K562 (cell line): ENCODE results near the gene LTO1. TPM values are rescaled to one million over a fixed set of nuclear protein-coding genes. Genes with fewer than 3 reads are reported as not detected.
A peak's percentile ranks its signal among the peaks of the same experiment; 100 is the strongest.

Experiments
- ATAC-seq: fragments of 200-7000 bp; cut with Tn5 transposase; 3 replicates; pipeline ENCODE4 v1.9.1; 2020; ENCODE audit warnings: moderate library complexity
- BruUV-seq: library from RNA; stranded (reverse); fragments of 400-500 nt; replicated peaks from 2 replicates; lab custom pipeline; 2021; lab: Mats Ljungman, UMichigan
- CTCF ChIA-PET: fragments of 300-600 bp; formaldehyde crosslinking; extraction: SDS; loops from one replicate; lab custom pipeline; 2021; ENCODE audit warnings: low intra/inter-chr PET ratio; lab: Yijun Ruan, JAX
- POLR2A ChIA-PET: fragments of 300-600, 350-650 bp; sonication (Branson Sonifier 250); formaldehyde crosslinking; extraction: SDS; loops from one replicate; lab custom pipeline; 2021; ENCODE audit warnings: antibody characterized with exemption, inconsistent platforms; lab: Yijun Ruan, JAX
- DNase-seq, 4 experiments: peaks; one replicate each; pipeline versions ENCODE4 v3.0.0 to v3.0.0-alpha.2; 2011 to 2018; ENCODE audit warnings: low spot score in 3 of 4, mixed read lengths in 3 of 4; ENCODE audit errors: extremely low read depth in 1 of 4
- FAIRE-seq: peaks from 2 replicates; lab custom pipeline; 2011; peaks lifted over from hg19 to GRCh38; lab: Jason Lieb, UNC
- H2AFZ ChIP-seq: 2 replicates; pipeline ENCODE4 v1.6.0; 2011; ENCODE audit warnings: low read depth, low read length, control low read depth, inconsistent platforms
- H3K27ac ChIP-seq: fragments of 200-600 bp; 3 replicates; pipeline ENCODE4 v1.8.0; 2011; ENCODE audit warnings: low read depth, mild to moderate bottlenecking, control low read depth, inconsistent platforms, low read length, moderate library complexity, mixed read lengths; ENCODE audit errors: extremely low read depth
- H3K27me3 ChIP-seq, 2 experiments: fragments of 300-600 bp in 1 of 2; 2 replicates in 1 of 2; 3 replicates in 1 of 2; pipeline versions ENCODE4 v1.6.0 to v1.8.0; 2011; ENCODE audit warnings: inconsistent platforms in 2 of 2, low read length in 2 of 2, mild to moderate bottlenecking in 1 of 2, mixed read lengths in 1 of 2, moderate library complexity in 1 of 2; ENCODE audit not compliant: control insufficient read depth in 2 of 2, insufficient read depth in 2 of 2
- H3K36me3 ChIP-seq: fragments of 300-600 bp; 3 replicates; pipeline ENCODE4 v1.8.0; 2011; ENCODE audit warnings: mild to moderate bottlenecking, low read length, inconsistent platforms; ENCODE audit not compliant: control insufficient read depth, insufficient read depth
- H3K4me1 ChIP-seq, 2 experiments: fragments of 200-600 bp in 1 of 2; replicated peaks in 1 of 2; 2 replicates in 1 of 2; 3 replicates in 1 of 2; pipeline versions ENCODE4 v1.5.1 to v1.8.0; 2011; ENCODE audit warnings: inconsistent platforms in 2 of 2, low read length in 2 of 2, mild to moderate bottlenecking in 1 of 2, mixed read lengths in 1 of 2, moderate library complexity in 1 of 2; ENCODE audit not compliant: control insufficient read depth in 2 of 2, insufficient read depth in 2 of 2
- H3K4me2 ChIP-seq: 2 replicates; pipeline ENCODE4 v1.6.1; 2011; ENCODE audit warnings: low read length, control low read depth, inconsistent platforms, mixed read lengths; ENCODE audit not compliant: insufficient read depth
- H3K4me3 ChIP-seq: fragments of 200-600 bp; sonication (generic), shearing (Covaris generic); 2 replicates; pipeline ENCODE4 v1.5.1; 2016; ENCODE audit warnings: control low read depth, inconsistent platforms
- H3K79me2 ChIP-seq: fragments of 200-600 bp; 3 replicates; pipeline ENCODE4 v1.8.0; 2011; ENCODE audit warnings: low read length, inconsistent platforms; ENCODE audit not compliant: control insufficient read depth, insufficient read depth
- H3K9ac ChIP-seq, 2 experiments: 2 replicates each; pipeline versions ENCODE4 v1.6.0 to v1.6.1; 2011; ENCODE audit warnings: low read depth in 2 of 2, low read length in 2 of 2, control low read depth in 1 of 2, inconsistent platforms in 1 of 2, mild to moderate bottlenecking in 1 of 2, mixed read lengths in 1 of 2; ENCODE audit not compliant: insufficient read depth in 1 of 2
- H3K9me1 ChIP-seq: one replicate; pipeline ENCODE4 v1.6.0; 2011; ENCODE audit warnings: inconsistent platforms, mild to moderate bottlenecking, low read length, moderate library complexity; ENCODE audit not compliant: control insufficient read depth, insufficient read depth
- H3K9me3 ChIP-seq: replicated peaks from 2 replicates; pipeline ENCODE4 v1.5.1; 2011; ENCODE audit warnings: low read depth, low read length, inconsistent platforms; ENCODE audit not compliant: control insufficient read depth, insufficient read depth
- H4K20me1 ChIP-seq: replicated peaks from 2 replicates; pipeline ENCODE4 v1.6.1; 2011; ENCODE audit warnings: low read length, inconsistent platforms, mixed read lengths; ENCODE audit not compliant: control insufficient read depth, insufficient read depth
- CHD2 ChIP-seq: IDR thresholded peaks from 2 replicates; pipeline ENCODE4 v1.6.1; 2011; ENCODE audit warnings: low read depth, low read length
- DDX20 ChIP-seq: fragments of 450-650 bp; IDR thresholded peaks from 2 replicates; pipeline ENCODE4 v1.6.1; 2016; ENCODE audit warnings: missing genetic modification characterization, low read depth, mild to moderate bottlenecking, missing compliant biosample characterization, moderate library complexity
- ELF2 ChIP-seq: fragments of 250-450 bp; sonication (Bioruptor Pico); IDR thresholded peaks from 2 replicates; pipeline ENCODE4 v1.5.0; 2021; ENCODE audit warnings: mild to moderate bottlenecking
- FOXK2 ChIP-seq, 2 experiments: fragments of 450-650 bp; IDR thresholded peaks in 1 of 2; conservative IDR thresholded peaks in 1 of 2; 2 replicates each; pipeline ENCODE4 v1.6.1; 2016; ENCODE audit warnings: low read depth in 2 of 2, mild to moderate bottlenecking in 1 of 2
- LEF1 ChIP-seq: fragments of 450-650 bp; IDR thresholded peaks from 2 replicates; pipeline ENCODE4 v1.6.1; 2016; ENCODE audit warnings: mild to moderate bottlenecking
- NR4A1 ChIP-seq, 2 experiments: fragments of 250-450 bp in 1 of 2; fragments of 450-650 bp in 1 of 2; sonication (Bioruptor Pico) in 1 of 2; IDR thresholded peaks; 2 replicates each; pipeline versions ENCODE4 v1.4.0 to v1.6.1; 2016 to 2020; ENCODE audit warnings: mild to moderate bottlenecking in 2 of 2, missing compliant biosample characterization in 1 of 2, missing genetic modification characterization in 1 of 2, moderate library complexity in 1 of 2
- PHB2 ChIP-seq: fragments of 450-650 bp; IDR thresholded peaks from 2 replicates; pipeline ENCODE4 v1.6.1; 2017; ENCODE audit warnings: low read depth
- SMAD4 ChIP-seq: fragments of 250-450 bp; sonication (Bioruptor Pico); conservative IDR thresholded peaks from 2 replicates; pipeline ENCODE4 v1.8.0; 2021; ENCODE audit warnings: inconsistent platforms, mild to moderate bottlenecking, moderate library complexity
- ZBTB17 ChIP-seq: fragments of 450-650 bp; formaldehyde crosslinking; IDR thresholded peaks from 2 replicates; pipeline ENCODE4 v1.4.0; 2020; ENCODE audit warnings: mild to moderate bottlenecking
- ZNF436 ChIP-seq: fragments of 250-450, 450-650 bp; sonication (Bioruptor Pico); formaldehyde crosslinking; IDR thresholded peaks from 2 replicates; pipeline ENCODE4 v1.7.0; 2020; ENCODE audit warnings: mild to moderate bottlenecking
- ZNF764 ChIP-seq: fragments of 250-450 bp; sonication (Bioruptor Pico); IDR thresholded peaks from 2 replicates; pipeline ENCODE4 v1.4.0; 2020; ENCODE audit warnings: low read depth, mild to moderate bottlenecking, moderate library complexity
- WGBS: fragments of 100-300 bp; shearing (Covaris generic); methylation state at CpG from one replicate; pipeline ENCODE4 v1.1.6; 2016; ENCODE audit warnings: low coverage, mixed read lengths; ENCODE audit not compliant: insufficient coverage; ENCODE audit errors: missing lambda C conversion rate; 5-methylcytosine and 5-hydroxymethylcytosine counted together
- in situ Hi-C: fragments of 300-500 bp; cut with MboI; formaldehyde crosslinking; loops from 4 replicates; pipeline ENCODE4 v1.15.0; 2018; ENCODE audit warnings: inconsistent platforms, mixed read lengths
- intact Hi-C: fragments of 100-400 bp; cut with micrococcal nuclease; formaldehyde crosslinking; loops from 2 replicates; pipeline ENCODE4 v1.14.2; 2022
- polyA plus RNA-seq, 8 experiments: library from polyadenylated mRNA; depleted of rRNA in 4 of 8; stranded (reverse) in 5 of 8; unstranded in 3 of 8; fragments of >200 nt; fragmentation: Nextera tagmentation in 2 of 8; fragmentation: Illumina TruSeq in 1 of 8; extraction: Ambion mirVana in 2 of 8; extraction: Trizol in 1 of 8; gene quantifications; 2 replicates each; pipeline versions ENCODE4 v1.2.1 to v1.2.3, GENCODE V29; 2011 to 2014; ENCODE audit warnings: inconsistent platforms in 1 of 8, missing spikeins in 1 of 8
- total RNA-seq, 7 experiments: library from RNA; depleted of rRNA in 6 of 7; stranded (reverse); fragments of >200 nt in 6 of 7; fragmentation: Illumina TruSeq in 2 of 7; extraction: Trizol in 2 of 7; gene quantifications; 2 replicates each; pipeline versions ENCODE4 v1.2.1 to v1.2.3, GENCODE V29; 2011 to 2021; ENCODE audit warnings: low replicate concordance in 1 of 7
- TF ChIP-seq, protein P1 (sequence below): fragments of 450-650 bp; formaldehyde crosslinking; IDR thresholded peaks from 2 replicates; pipeline ENCODE4 v1.4.0; 2022; ENCODE audit warnings: missing genetic modification characterization
- TF ChIP-seq, protein P2 (sequence below): sonication (generic); formaldehyde crosslinking; IDR thresholded peaks from 2 replicates; pipeline ENCODE4 v1.8.1; 2022; ENCODE audit warnings: missing genetic modification reagents
- TF ChIP-seq, protein P3 (sequence below): sonication (generic); formaldehyde crosslinking; IDR thresholded peaks from 2 replicates; pipeline ENCODE4 v1.8.0; 2022; ENCODE audit warnings: mild to moderate bottlenecking, low read depth, missing genetic modification reagents
- TF ChIP-seq, protein P4 (sequence below): fragments of 250-450 bp; sonication (Bioruptor Pico); IDR thresholded peaks from 2 replicates; pipeline ENCODE4 v1.4.0; 2020; ENCODE audit warnings: mild to moderate bottlenecking, moderate library complexity, borderline replicate concordance

Gene LTO1
- total and polyA plus RNA-seq, 9 of the 15 experiments (the other 6 are each of a cell fraction or from before 2014, with no cell fraction given) = 2.6 to 43.4 (median 19.1) TPM

DNA sequence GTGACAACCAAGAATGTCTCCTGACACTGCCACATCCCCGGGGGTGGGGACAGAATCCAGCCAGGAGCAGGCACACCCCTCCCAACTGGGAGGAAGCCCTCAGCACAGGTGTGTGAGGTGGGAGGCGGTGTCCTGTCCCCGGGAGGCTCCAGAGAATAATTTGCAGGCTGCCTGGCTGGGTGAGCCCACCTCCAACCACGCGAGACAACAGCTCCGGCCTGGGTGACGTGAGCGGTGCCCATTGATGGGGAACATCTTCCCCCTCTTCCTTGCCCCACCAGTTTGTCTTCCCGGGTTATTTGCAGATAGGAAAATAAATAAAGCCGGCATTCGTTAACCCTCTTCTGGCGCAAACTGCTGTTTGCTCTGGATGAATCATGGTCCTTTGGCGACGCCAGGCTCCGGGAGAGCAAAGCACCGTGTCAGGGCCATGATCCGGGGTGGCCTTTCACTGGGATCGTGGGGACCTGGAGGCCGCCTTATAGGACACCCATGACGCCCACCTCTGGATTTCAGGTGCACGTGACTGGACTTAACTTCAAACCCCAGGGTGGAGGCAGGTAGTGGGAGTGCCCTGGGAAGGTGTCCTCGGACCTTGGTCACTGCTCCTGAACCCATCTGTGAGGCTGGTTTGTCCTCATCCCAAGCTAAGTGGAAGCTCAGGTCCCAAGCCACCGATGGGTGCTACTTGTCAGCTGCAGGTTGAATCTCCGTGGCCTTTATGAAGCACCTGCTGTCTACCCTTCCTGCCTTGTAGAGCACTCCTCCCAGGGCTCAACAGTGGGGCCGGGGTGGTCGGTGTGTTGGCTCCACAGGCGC lies 20.3 kb downstream of the LTO1 start:
- BruUV-seq = no TSS peak
- TF ChIP-seq SMAD4 (CRISPR knock-in tag) (no peak), DDX20 (tag) (no peak), ZNF764 (CRISPR knock-in tag) (no peak), FOXK2 (conservative IDR thresholded peaks at IDR 0.05 in 1 of 2, IDR thresholded peaks at IDR 0.05 in 1 of 2; ENCODE audit: low read depth in 2 of 2) (no peak), CHD2 (no peak), ELF2 (CRISPR knock-in tag) (no peak), ZBTB17 (CRISPR knock-in tag) (no peak), NR4A1 (CRISPR knock-in tag; IDR thresholded peaks at IDR 0.05) (no peak), NR4A1 (tag; IDR thresholded peaks at IDR 0.05) (no peak), PHB2 (no peak), ZNF436 (CRISPR knock-in tag) (no peak), LEF1 (no peak)
- TF ChIP-seq, protein P1, sequence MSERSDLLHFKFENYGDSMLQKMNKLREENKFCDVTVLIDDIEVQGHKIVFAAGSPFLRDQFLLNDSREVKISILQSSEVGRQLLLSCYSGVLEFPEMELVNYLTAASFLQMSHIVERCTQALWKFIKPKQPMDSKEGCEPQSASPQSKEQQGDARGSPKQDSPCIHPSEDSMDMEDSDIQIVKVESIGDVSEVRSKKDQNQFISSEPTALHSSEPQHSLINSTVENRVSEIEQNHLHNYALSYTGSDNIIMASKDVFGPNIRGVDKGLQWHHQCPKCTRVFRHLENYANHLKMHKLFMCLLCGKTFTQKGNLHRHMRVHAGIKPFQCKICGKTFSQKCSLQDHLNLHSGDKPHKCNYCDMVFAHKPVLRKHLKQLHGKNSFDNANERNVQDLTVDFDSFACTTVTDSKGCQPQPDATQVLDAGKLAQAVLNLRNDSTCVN (CRISPR knock-in tag) = no peak
- TF ChIP-seq, protein P2, sequence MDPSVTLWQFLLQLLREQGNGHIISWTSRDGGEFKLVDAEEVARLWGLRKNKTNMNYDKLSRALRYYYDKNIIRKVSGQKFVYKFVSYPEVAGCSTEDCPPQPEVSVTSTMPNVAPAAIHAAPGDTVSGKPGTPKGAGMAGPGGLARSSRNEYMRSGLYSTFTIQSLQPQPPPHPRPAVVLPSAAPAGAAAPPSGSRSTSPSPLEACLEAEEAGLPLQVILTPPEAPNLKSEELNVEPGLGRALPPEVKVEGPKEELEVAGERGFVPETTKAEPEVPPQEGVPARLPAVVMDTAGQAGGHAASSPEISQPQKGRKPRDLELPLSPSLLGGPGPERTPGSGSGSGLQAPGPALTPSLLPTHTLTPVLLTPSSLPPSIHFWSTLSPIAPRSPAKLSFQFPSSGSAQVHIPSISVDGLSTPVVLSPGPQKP (CRISPR knock-in tag) = no peak
- TF ChIP-seq, protein P3, sequence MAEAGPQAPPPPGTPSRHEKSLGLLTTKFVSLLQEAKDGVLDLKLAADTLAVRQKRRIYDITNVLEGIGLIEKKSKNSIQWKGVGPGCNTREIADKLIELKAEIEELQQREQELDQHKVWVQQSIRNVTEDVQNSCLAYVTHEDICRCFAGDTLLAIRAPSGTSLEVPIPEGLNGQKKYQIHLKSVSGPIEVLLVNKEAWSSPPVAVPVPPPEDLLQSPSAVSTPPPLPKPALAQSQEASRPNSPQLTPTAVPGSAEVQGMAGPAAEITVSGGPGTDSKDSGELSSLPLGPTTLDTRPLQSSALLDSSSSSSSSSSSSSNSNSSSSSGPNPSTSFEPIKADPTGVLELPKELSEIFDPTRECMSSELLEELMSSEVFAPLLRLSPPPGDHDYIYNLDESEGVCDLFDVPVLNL (CRISPR knock-in tag) = no peak
- TF ChIP-seq, protein P4, sequence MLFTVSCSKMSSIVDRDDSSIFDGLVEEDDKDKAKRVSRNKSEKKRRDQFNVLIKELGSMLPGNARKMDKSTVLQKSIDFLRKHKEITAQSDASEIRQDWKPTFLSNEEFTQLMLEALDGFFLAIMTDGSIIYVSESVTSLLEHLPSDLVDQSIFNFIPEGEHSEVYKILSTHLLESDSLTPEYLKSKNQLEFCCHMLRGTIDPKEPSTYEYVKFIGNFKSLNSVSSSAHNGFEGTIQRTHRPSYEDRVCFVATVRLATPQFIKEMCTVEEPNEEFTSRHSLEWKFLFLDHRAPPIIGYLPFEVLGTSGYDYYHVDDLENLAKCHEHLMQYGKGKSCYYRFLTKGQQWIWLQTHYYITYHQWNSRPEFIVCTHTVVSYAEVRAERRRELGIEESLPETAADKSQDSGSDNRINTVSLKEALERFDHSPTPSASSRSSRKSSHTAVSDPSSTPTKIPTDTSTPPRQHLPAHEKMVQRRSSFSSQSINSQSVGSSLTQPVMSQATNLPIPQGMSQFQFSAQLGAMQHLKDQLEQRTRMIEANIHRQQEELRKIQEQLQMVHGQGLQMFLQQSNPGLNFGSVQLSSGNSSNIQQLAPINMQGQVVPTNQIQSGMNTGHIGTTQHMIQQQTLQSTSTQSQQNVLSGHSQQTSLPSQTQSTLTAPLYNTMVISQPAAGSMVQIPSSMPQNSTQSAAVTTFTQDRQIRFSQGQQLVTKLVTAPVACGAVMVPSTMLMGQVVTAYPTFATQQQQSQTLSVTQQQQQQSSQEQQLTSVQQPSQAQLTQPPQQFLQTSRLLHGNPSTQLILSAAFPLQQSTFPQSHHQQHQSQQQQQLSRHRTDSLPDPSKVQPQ (CRISPR knock-in tag) = no peak

More for the DNA sequence above, 20.3 kb downstream of the LTO1 start:
- CTCF ChIA-PET = no interaction called here
- Histone ChIP-seq H3K4me1 (peaks cover 0 to 28% of the 10 kb centered on the region in 2 experiments; a peak in 2 of 5 replicates), H3K36me3 (no peaks in the 10 kb centered on the region), H3K9ac (peak overlapping the region in 1 of 2 experiments; percentile 58; a peak in 2 of 4 replicates), H3K4me3 (no peak overlapping the region), H3K27me3 (peaks cover 0 to 11% of the 10 kb centered on the region in 2 experiments; a peak in 3 of 5 replicates), H3K9me1 (no peaks in the 10 kb centered on the region), H3K27ac (no peak overlapping the region), H3K9me3 (no peaks in the 10 kb centered on the region), H4K20me1 (no peaks in the 10 kb centered on the region), H3K4me2 (no peak overlapping the region), H3K79me2 (no peaks in the 10 kb centered on the region), H2AFZ (no peak overlapping the region)
- FAIRE-seq (no peak), DNase-seq (no peak), ATAC-seq (no peak)
- 38% methylated on average over 26 of the region's 27 CpGs for WGBS
- intact Hi-C loops (no loop called here), in situ Hi-C loops (loop anchor here (25.0 kb wide), 2 partner anchors 818 to 1018 kb away; partner anchors contain the start of gene CPT1A)
- POLR2A ChIA-PET = interaction anchor here (1.2 to 1.3 kb wide), 2 partner anchors 9 to 15 kb away, joined by 3 to 6 read pairs; no protein-coding TSS in a partner anchor
